DOHH2 (cell line): ENCODE data around the gene QKI.

ENCODE experiments used
- H3F3A ChIP-seq: fragments of 200-600 bp; sonication (generic), shearing (Covaris generic); 2 replicates; pipeline ENCODE4 v1.6.0; 2016; ENCODE audit warnings: antibody characterized with exemption, mild to moderate bottlenecking; ENCODE audit not compliant: control insufficient read depth, insufficient read depth
- H3K27ac ChIP-seq: fragments of 200-600 bp; sonication (generic); 2 replicates; pipeline ENCODE4 v1.5.1; 2014; ENCODE audit warnings: low read depth, mild to moderate bottlenecking, low read length, moderate library complexity
- H3K27me3 ChIP-seq: fragments of 200-600 bp; sonication (generic); 2 replicates; pipeline ENCODE4 v1.6.1; 2014; ENCODE audit warnings: mild to moderate bottlenecking, low read length, mixed read lengths; ENCODE audit not compliant: control insufficient read depth
- H3K36me3 ChIP-seq: fragments of 200-600 bp; sonication (generic); 2 replicates; pipeline ENCODE4 v1.6.1; 2014; ENCODE audit warnings: mild to moderate bottlenecking, low read length, moderate library complexity, mixed read lengths; ENCODE audit not compliant: control insufficient read depth
- H3K4me1 ChIP-seq: fragments of 200-600 bp; sonication (generic); 2 replicates; pipeline ENCODE4 v1.6.1; 2014; ENCODE audit warnings: mild to moderate bottlenecking, low read length, mixed read lengths; ENCODE audit not compliant: control insufficient read depth
- H3K4me2 ChIP-seq: fragments of 200-600 bp; sonication (generic); 2 replicates; pipeline ENCODE4 v1.6.0; 2014; ENCODE audit warnings: mild to moderate bottlenecking, low read length, moderate library complexity
- H3K4me3 ChIP-seq: fragments of 200-600 bp; sonication (generic); 2 replicates; pipeline ENCODE4 v1.5.1; 2014; ENCODE audit warnings: mild to moderate bottlenecking, low read length, mixed read lengths
- H3K79me2 ChIP-seq: fragments of 200-600 bp; sonication (generic); 2 replicates; pipeline ENCODE4 v1.6.1; 2014; ENCODE audit warnings: mild to moderate bottlenecking, low read length, mixed read lengths; ENCODE audit not compliant: control insufficient read depth
- H3K9me2 ChIP-seq: fragments of 200-600 bp; sonication (generic); replicated peaks from 2 replicates; pipeline ENCODE4 v1.6.1; 2014; ENCODE audit warnings: mild to moderate bottlenecking, low read length, mixed read lengths; ENCODE audit not compliant: control insufficient read depth
- H3K9me3 ChIP-seq: fragments of 200-600 bp; sonication (generic); 2 replicates; pipeline ENCODE4 v1.6.1; 2014; ENCODE audit warnings: antibody characterized with exemption, low read length, mixed read lengths; ENCODE audit not compliant: control insufficient read depth, insufficient read depth
- H4K20me1 ChIP-seq: fragments of 200-600 bp; sonication (generic); 2 replicates; pipeline ENCODE4 v1.6.0; 2014; ENCODE audit warnings: low read depth, mild to moderate bottlenecking, antibody characterized with exemption, low read length, moderate library complexity; ENCODE audit not compliant: control insufficient read depth, insufficient read depth
- CTCF ChIP-seq: fragments of 200-600 bp; sonication (generic); IDR thresholded peaks from one replicate; pipeline ENCODE4 v1.5.1; 2014; ENCODE audit warnings: antibody characterized with exemption, mild to moderate bottlenecking, low read depth, low read length; ENCODE audit not compliant: poor library complexity, severe bottlenecking
- EZH2phosphoT487 ChIP-seq: fragments of 200-600 bp; sonication (generic); IDR thresholded peaks from 2 replicates; pipeline ENCODE4 v1.6.1; 2017; ENCODE audit warnings: borderline replicate concordance, mild to moderate bottlenecking, antibody characterized with exemption, low read length, moderate library complexity, mixed read lengths

Gene QKI

GRCh38 chr6:163554663-163555062 is 140.1 kb downstream of the QKI start:
- Histone ChIP-seq H3K9me3 (no peaks in the 10 kb centered on the region), H3K36me3 (0 out of 2 replicates have a peak, but pooled peaks cover 4% of the 10 kb centered on the region), H3K4me1 (no peaks in the 10 kb centered on the region), H3K9me2 (no peaks in the 10 kb centered on the region), H4K20me1 (no peaks in the 10 kb centered on the region), H3K79me2 (0 out of 2 replicates have a peak, but pooled peaks cover 3% of the 10 kb centered on the region), H3K4me3 (no peak overlapping the region), H3K27ac (no peak overlapping the region), H3K27me3 (no peaks in the 10 kb centered on the region), H3F3A (no peaks in the 10 kb centered on the region; the same call in none of the 2 replicates), H3K4me2 (no peak overlapping the region)
- TF ChIP-seq CTCF (peak; percentile 76), EZH2phosphoT487 (no peak)

- H3K4me1 ChIP-seq: no peaks in the 10 kb centered on the region
- TF ChIP-seq EZH2phosphoT487: no peak
- no peak for TF ChIP-seq CTCF
- H3K36me3 ChIP-seq: peaks cover 24% of the 10 kb centered on the region
- no peaks in the 10 kb centered on the region for H3F3A ChIP-seq
- no peaks in the 10 kb centered on the region for H4K20me1 ChIP-seq
- no peak overlapping the region for H3K4me2 ChIP-seq
- H3K9me3 ChIP-seq: no peaks in the 10 kb centered on the region
- no peak overlapping the region for H3K27ac ChIP-seq
- H3K9me2 ChIP-seq: no peaks in the 10 kb centered on the region
- no peaks in the 10 kb centered on the region for H3K27me3 ChIP-seq
- H3K4me3 ChIP-seq: no peak overlapping the region
- no peaks in the 10 kb centered on the region for H3K79me2 ChIP-seq
These were observed 145.1 kb downstream of the QKI start for GRCh38 chr6:163559661-163560060.

GRCh38 chr6:163563318-163563717 is 148.8 kb downstream of the QKI start:
- Histone ChIP-seq H4K20me1 (no peaks in the 10 kb centered on the region), H3K36me3 (peaks cover 33% of the 10 kb centered on the region)
- TF ChIP-seq CTCF (no peak), EZH2phosphoT487 (no peak)

More at GRCh38 chr6:163563318-163563717, 148.8 kb downstream of the QKI start:
- Histone ChIP-seq H3K4me1 (no peaks in the 10 kb centered on the region), H3K4me2 (no peak overlapping the region), H3K4me3 (no peak overlapping the region), H3K79me2 (no peaks in the 10 kb centered on the region), H3K27me3 (no peaks in the 10 kb centered on the region), H3K9me2 (no peaks in the 10 kb centered on the region), H3K27ac (no peak overlapping the region), H3K9me3 (no peaks in the 10 kb centered on the region), H3F3A (no peaks in the 10 kb centered on the region)
